Uterus (tissue), 4 donors: ENCODE data around the gene SDSL. TPM values are rescaled to one million over a fixed set of nuclear protein-coding genes. Genes with fewer than 3 reads are reported as not detected.

Source experiments
- DNase-seq, 2 donors: peaks; one replicate each; pipeline ENCODE4 v3.0.0-alpha.2; 2019 to 2020
- H3K27ac ChIP-seq, 2 donors: fragments of 200-600 bp; sonication (generic); 1 replicate in 1 of 2; 2 replicates in 1 of 2; pipeline ENCODE4 v1.5.1; 2016 to 2018
- H3K27me3 ChIP-seq, 2 donors: fragments of 200-600 bp; sonication (generic); one replicate each; pipeline ENCODE4 v1.5.1; 2018 to 2019; ENCODE audit warnings: control low read depth in 1 of 2
- H3K36me3 ChIP-seq, 2 donors: fragments of 200-600 bp; sonication (generic); one replicate each; pipeline ENCODE4 v1.5.1; 2019; ENCODE audit warnings: control low read depth in 1 of 2
- H3K4me1 ChIP-seq, 2 donors: fragments of 200-600 bp; sonication (generic); one replicate each; pipeline ENCODE4 v1.5.1; 2018 to 2019; ENCODE audit warnings: control low read depth in 1 of 2
- H3K4me3 ChIP-seq, 2 donors: fragments of 200-600 bp; sonication (generic); 1 replicate in 1 of 2; 2 replicates in 1 of 2; pipeline ENCODE4 v1.5.1; 2018 to 2019; ENCODE audit warnings: mild to moderate bottlenecking in 1 of 2
- H3K9me3 ChIP-seq, 2 donors: fragments of 200-600 bp; sonication (generic); one replicate each; pipeline ENCODE4 v1.5.1; 2019; ENCODE audit warnings: control low read depth in 1 of 2
- CTCF ChIP-seq, 4 experiments: fragments of 200-600 bp in 2 of 4; fragments of 450-650 bp in 2 of 4; sonication (generic) in 2 of 4; IDR thresholded peaks; one replicate each; pipeline ENCODE4 v1.5.1; 2016 to 2019; ENCODE audit warnings: antibody characterized with exemption in 4 of 4, mild to moderate bottlenecking in 2 of 4, moderate library complexity in 1 of 4
- POLR2A ChIP-seq, 2 donors: fragments of 450-650 bp; IDR thresholded peaks; one replicate each; pipeline ENCODE4 v1.6.1; 2016; ENCODE audit warnings: antibody characterized with exemption in 2 of 2, mild to moderate bottlenecking in 1 of 2, moderate library complexity in 1 of 2
- intact Hi-C: fragments of 100-400 bp; cut with DNase I; formaldehyde crosslinking; loops from one replicate; pipeline ENCODE4 v1.15.1; 2023; ENCODE audit warnings: low total_unique reads
- total RNA-seq, 4 donors: library from RNA; depleted of rRNA in 3 of 4; stranded (reverse); fragments of >200 nt in 3 of 4; gene quantifications; one replicate each; pipeline versions ENCODE4 v1.1.0 to v1.2.4, GENCODE V29; 2014 to 2023
- donor health status: DM: yes; HTN: yes; CAD: no.

SDSL gene
- total RNA-seq, 4 donors from 2014 or later, result 0.26 to 3.0 (median 0.61) TPM; not detected in 1

GRCh38 chr12:113422886-113423669 is 898 bp downstream of the SDSL start:
- no peak for DNase-seq
- intact Hi-C loops, result no loop called here
- TF ChIP-seq POLR2A (IDR thresholded peaks at IDR 0.05) (no peak), CTCF (IDR thresholded peaks at IDR 0.05) (no peak)
- Histone ChIP-seq H3K36me3 (no peaks in the 10 kb centered on the region), H3K27me3 (no peaks in the 10 kb centered on the region), H3K27ac (peak overlapping the region in 1 of 2 donors; percentile 66), H3K9me3 (no peaks in the 10 kb centered on the region), H3K4me1 (peaks cover 0 to 4% of the 10 kb centered on the region in 2 donors), H3K4me3 (no peak overlapping the region)

- H3K4me1 ChIP-seq, result peaks cover 0 to 4% of the 10 kb centered on the region in 2 donors
- H3K27me3 ChIP-seq, result no peaks in the 10 kb centered on the region
- DNase-seq, result no peak
- H3K36me3 ChIP-seq, result no peaks in the 10 kb centered on the region
- no peaks in the 10 kb centered on the region for H3K9me3 ChIP-seq
- no peak overlapping the region for H3K27ac ChIP-seq
- no peak overlapping the region for H3K4me3 ChIP-seq
- intact Hi-C loops, result no loop called here
- TF ChIP-seq CTCF (IDR thresholded peaks at IDR 0.05) (no peak), POLR2A (IDR thresholded peaks at IDR 0.05) (no peak)
These were observed 2.3 kb downstream of the SDSL start for GRCh38 chr12:113424456-113424855.

- TF ChIP-seq CTCF (IDR thresholded peaks at IDR 0.05), result peak; percentile 12 to 43 (median 30)
- no peak for TF ChIP-seq POLR2A (IDR thresholded peaks at IDR 0.05)
- intact Hi-C loops, result no loop called here
- Histone ChIP-seq H3K27me3 (no peaks in the 10 kb centered on the region), H3K4me3 (no peak overlapping the region), H3K4me1 (peaks cover 0 to 4% of the 10 kb centered on the region in 2 donors), H3K27ac (no peak overlapping the region), H3K36me3 (no peaks in the 10 kb centered on the region), H3K9me3 (no peaks in the 10 kb centered on the region)
- DNase-seq, result no peak
These were observed 3.0 kb downstream of the SDSL start for GRCh38 chr12:113424915-113425823.

- TF ChIP-seq POLR2A (IDR thresholded peaks at IDR 0.05) (no peak), CTCF (IDR thresholded peaks at IDR 0.05) (no peak)
- H3K4me3 ChIP-seq, result no peak overlapping the region
- no peak for DNase-seq
- H3K36me3 ChIP-seq, result no peaks in the 10 kb centered on the region
- no peaks in the 10 kb centered on the region for H3K9me3 ChIP-seq
- H3K27ac ChIP-seq, result no peak overlapping the region
- H3K27me3 ChIP-seq, result no peaks in the 10 kb centered on the region
- peaks cover 0 to 4% of the 10 kb centered on the region in 2 donors for H3K4me1 ChIP-seq
- intact Hi-C loops, result no loop called here
These were observed 3.8 kb downstream of the SDSL start for GRCh38 chr12:113425960-113426453.
